Osteoblast (primary cell): ENCODE results near the gene SDS. TPM values are rescaled to one million over a fixed set of nuclear protein-coding genes. Genes with fewer than 3 reads are reported as not detected.

ENCODE experiments used
- DNase-seq: peaks from one replicate; pipeline ENCODE4 v3.0.0; 2011; ENCODE audit warnings: low spot score, mixed read lengths; ENCODE audit not compliant: insufficient read length; ENCODE audit errors: missing footprints
- H2AFZ ChIP-seq: 2 replicates; pipeline ENCODE4 v1.6.0; 2011; ENCODE audit warnings: mild to moderate bottlenecking, low read length
- H3K27ac ChIP-seq: 2 replicates; pipeline ENCODE4 v1.5.1; 2011; ENCODE audit warnings: mild to moderate bottlenecking, low read depth, low read length, moderate library complexity
- H3K27me3 ChIP-seq: 2 replicates; pipeline ENCODE4 v1.6.0; 2012; ENCODE audit warnings: mild to moderate bottlenecking, control low read depth, inconsistent platforms, low read length, moderate library complexity; ENCODE audit not compliant: insufficient read depth
- H3K36me3 ChIP-seq: 2 replicates; pipeline ENCODE4 v1.5.1; 2011; ENCODE audit warnings: mild to moderate bottlenecking, low read length, control low read depth, moderate library complexity; ENCODE audit not compliant: insufficient read depth
- H3K4me1 ChIP-seq: 2 replicates; pipeline ENCODE4 v1.5.1; 2011; ENCODE audit warnings: mild to moderate bottlenecking, low read length, control low read depth, moderate library complexity; ENCODE audit not compliant: insufficient read depth
- H3K4me2 ChIP-seq: 2 replicates; pipeline ENCODE4 v1.6.0; 2011; ENCODE audit warnings: mild to moderate bottlenecking, low read length; ENCODE audit not compliant: insufficient read depth
- H3K4me3 ChIP-seq: fragments of 200-600 bp; sonication (generic); 3 replicates; pipeline ENCODE4 v1.5.1; 2012; ENCODE audit warnings: mild to moderate bottlenecking, low read length, inconsistent platforms; ENCODE audit not compliant: insufficient read depth
- H3K79me2 ChIP-seq: 2 replicates; pipeline ENCODE4 v1.6.0; 2012; ENCODE audit warnings: mild to moderate bottlenecking, low read length, control low read depth, inconsistent platforms; ENCODE audit not compliant: insufficient read depth
- H3K9me3 ChIP-seq: 2 replicates; pipeline ENCODE4 v1.5.1; 2011; ENCODE audit warnings: low read depth, low read length, control low read depth
- H4K20me1 ChIP-seq: 2 replicates; pipeline ENCODE4 v1.6.0; 2012; ENCODE audit warnings: mild to moderate bottlenecking, low read length, control low read depth; ENCODE audit not compliant: insufficient read depth
- CTCF ChIP-seq: IDR thresholded peaks from 2 replicates; pipeline ENCODE4 v1.5.1; 2011; ENCODE audit warnings: mild to moderate bottlenecking, low read depth, low read length, moderate library complexity; ENCODE audit errors: extremely low read depth
- total RNA-seq: library from RNA; depleted of rRNA; stranded (reverse); fragments of >200 nt; gene quantifications from 2 replicates; pipeline ENCODE4 v1.2.3, GENCODE V29; 2012

The SDS gene
- total RNA-seq, 1 donor = under 0.01 TPM

DNA sequence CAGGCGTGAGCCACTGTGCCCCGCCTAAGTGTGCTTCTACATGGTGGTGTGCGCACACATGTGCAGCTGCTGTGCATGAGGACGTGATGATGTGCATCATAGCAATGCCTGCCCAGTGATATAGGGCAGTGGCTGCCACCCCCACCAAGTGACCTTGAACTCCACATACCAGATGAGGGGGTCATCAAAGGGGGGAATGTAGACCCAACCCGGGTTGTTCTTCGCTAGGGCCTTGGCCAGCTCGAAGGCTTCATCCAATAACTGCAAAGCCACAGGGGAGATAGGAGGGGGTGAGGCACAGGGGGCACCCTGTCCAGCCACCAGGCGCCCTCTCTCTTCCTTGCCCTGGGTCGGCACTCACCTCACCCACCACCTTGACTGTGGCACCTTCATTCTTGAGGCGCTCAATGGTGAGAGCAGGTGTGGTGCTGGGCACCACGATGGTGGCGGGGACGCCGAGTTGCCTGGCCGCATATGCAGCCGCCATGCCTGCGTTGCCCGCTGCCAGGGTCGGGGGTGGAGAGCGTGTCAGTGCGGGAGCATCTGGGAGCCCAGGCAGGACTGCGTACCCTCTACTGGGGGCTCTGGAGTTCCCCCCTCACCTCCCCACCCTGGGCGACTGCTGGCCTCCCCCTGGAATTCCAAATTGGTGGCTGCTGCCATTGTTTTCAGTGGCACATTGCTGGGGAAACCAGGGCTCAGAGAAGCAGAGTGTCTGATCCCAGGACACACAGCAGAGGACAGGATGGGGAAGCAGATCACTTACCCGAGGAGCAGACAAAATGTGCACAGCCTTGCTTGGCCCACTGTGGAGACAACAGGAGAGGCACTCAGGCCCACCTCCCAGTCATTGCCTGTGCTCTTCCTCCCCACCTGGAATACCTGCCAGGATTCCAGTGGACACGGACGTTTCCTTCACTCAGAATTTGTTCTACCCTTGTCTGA lies 5.1 kb downstream of the SDS start:
- no peak for TF ChIP-seq CTCF
- DNase-seq = peak; percentile 64
- H3K4me2 ChIP-seq = no peak overlapping the region
- no peaks in the 10 kb centered on the region for H4K20me1 ChIP-seq
- no peaks in the 10 kb centered on the region for H3K9me3 ChIP-seq
- no peaks in the 10 kb centered on the region for H3K27me3 ChIP-seq
- H2AFZ ChIP-seq = no peak overlapping the region
- H3K27ac ChIP-seq = no peak overlapping the region
- H3K4me3 ChIP-seq = no peak overlapping the region
- no peaks in the 10 kb centered on the region for H3K36me3 ChIP-seq
- H3K79me2 ChIP-seq = no peaks in the 10 kb centered on the region
- H3K4me1 ChIP-seq = no peaks in the 10 kb centered on the region

GRCh38 chr12:113397497-113398197 lies 6.0 kb downstream of the SDS start:
- no peaks in the 10 kb centered on the region for H3K79me2 ChIP-seq
- H3K4me1 ChIP-seq = no peaks in the 10 kb centered on the region
- no peaks in the 10 kb centered on the region for H3K36me3 ChIP-seq
- no peak overlapping the region for H3K4me2 ChIP-seq
- H4K20me1 ChIP-seq = no peaks in the 10 kb centered on the region
- peak; percentile 68 for DNase-seq
- H3K9me3 ChIP-seq = no peaks in the 10 kb centered on the region
- no peak overlapping the region for H2AFZ ChIP-seq
- H3K27me3 ChIP-seq = no peaks in the 10 kb centered on the region
- H3K4me3 ChIP-seq = no peak overlapping the region
- TF ChIP-seq CTCF = no peak
- no peak overlapping the region for H3K27ac ChIP-seq

GRCh38 chr12:113396828-113397496 lies 6.7 kb downstream of the SDS start:
- no peaks in the 10 kb centered on the region for H3K27me3 ChIP-seq
- H3K27ac ChIP-seq = no peak overlapping the region
- H3K4me1 ChIP-seq = no peaks in the 10 kb centered on the region
- no peak overlapping the region for H3K4me3 ChIP-seq
- no peaks in the 10 kb centered on the region for H4K20me1 ChIP-seq
- H3K9me3 ChIP-seq = no peaks in the 10 kb centered on the region
- H3K4me2 ChIP-seq = no peak overlapping the region
- H2AFZ ChIP-seq = no peak overlapping the region
- H3K36me3 ChIP-seq = no peaks in the 10 kb centered on the region
- no peak for TF ChIP-seq CTCF
- H3K79me2 ChIP-seq = no peaks in the 10 kb centered on the region
- DNase-seq = peak; percentile 77
